Measurements from ENCODE around the gene SPPL2A. TPM values are rescaled to one million over a fixed set of nuclear protein-coding genes. Genes with fewer than 3 reads are reported as not detected.

The SPPL2A gene
- total and polyA plus RNA-seq, 10 of the 15 experiments (the other 5 are each of a cell fraction or from before 2014, with no cell fraction given): 11.3 to 83.8 (median 44.0) TPM

DNA sequence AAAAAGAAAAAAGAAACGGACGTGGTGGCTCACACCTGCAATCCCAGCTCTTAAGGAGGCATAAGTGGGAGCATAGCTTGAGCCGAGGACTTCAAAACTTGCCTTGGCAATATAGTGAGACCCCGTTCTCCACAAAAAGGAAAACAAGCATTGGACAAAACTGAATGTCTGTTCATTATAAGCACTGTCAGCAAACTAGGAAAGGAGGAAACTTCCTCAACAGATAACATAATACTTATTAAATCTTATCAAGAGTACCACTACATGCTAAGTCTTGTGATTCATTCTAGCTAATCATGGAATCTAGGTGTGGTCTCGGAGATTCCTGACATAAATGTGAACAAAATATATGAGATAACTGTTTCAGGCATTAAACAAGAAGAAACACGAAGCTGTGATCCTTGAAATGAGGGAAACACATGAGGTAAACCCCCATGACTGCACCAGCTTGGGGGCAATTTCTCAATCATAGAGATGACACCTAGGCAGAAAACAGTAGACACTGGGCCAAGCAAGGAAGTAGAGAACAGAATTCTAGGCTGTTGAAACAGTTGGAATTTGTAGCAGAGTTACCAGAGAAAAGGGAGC lies 112.3 kb downstream of the SPPL2A start:
- intact Hi-C loops (cut with micrococcal nuclease; ENCODE audit: unreplicated experiment) (no loop called here), in situ Hi-C loops (cut with MboI) (no loop called here)
- WGBS (ENCODE audit: insufficient coverage, insufficient replicate concordance, low lambda C conversion rate, missing lambda C conversion rate): 98% methylated on average over 6 of the region's 6 CpGs
- DNase-seq (ENCODE audit: low read depth, low spot score) (no peak), FAIRE-seq (no peak), ATAC-seq (no peak)
- Histone ChIP-seq H2AFZ (ENCODE audit: control insufficient read depth, low read depth, low read length) (no peak overlapping the region), H3K27ac (ENCODE audit: control insufficient read depth, insufficient read depth) (no peak overlapping the region), H3K36me3 (ENCODE audit: control insufficient read depth in 2 of 2, insufficient read depth in 2 of 2, low read length in 1 of 2) (peaks cover 18 to 23% of the 10 kb centered on the region in 2 experiments), H3K4me2 (ENCODE audit: control insufficient read depth, insufficient read depth) (no peak overlapping the region), H3K4me3 (no peak overlapping the region), H3K9me3 (replicated peaks; ENCODE audit: control insufficient read depth, insufficient read depth, low read length) (no peaks in the 10 kb centered on the region; the same call in 2 of the 3 replicates), H3K9ac (ENCODE audit: control insufficient read depth, insufficient read depth, low read length) (no peak overlapping the region), H4K20me1 (ENCODE audit: control insufficient read depth, insufficient read depth) (no peaks in the 10 kb centered on the region), H3K4me1 (ENCODE audit: control insufficient read depth, insufficient read depth, low read length) (peaks cover 7% of the 10 kb centered on the region), H3K79me2 (ENCODE audit: control insufficient read depth, insufficient read depth, low read length) (no peaks in the 10 kb centered on the region), H3K27me3 (replicated peaks in 1 of 2; ENCODE audit: control insufficient read depth in 2 of 2, insufficient read depth in 2 of 2, low read length in 1 of 2) (no peaks in the 10 kb centered on the region)
- POLR2A ChIA-PET: no interaction called here
- no TSS peak for BruUV-seq (replicated peaks)
- RAD21 ChIA-PET (ENCODE audit: unreplicated experiment): no interaction called here
- SMC1A ChIA-PET (ENCODE audit: uncharacterized antibody, unreplicated experiment): interaction anchor here (0.7 to 1.3 kb wide), 4 partner anchors 12 to 1230 kb away, joined by 3 to 5 read pairs (median 4); partner anchors contain the start of gene FGF7
- TF ChIP-seq CHD4 (IDR thresholded peaks at IDR 0.05): no peak
- TF ChIP-seq EGR1 (IDR thresholded peaks at IDR 0.05; ENCODE audit: borderline replicate concordance in 1 of 2, low read depth in 2 of 2, low read length in 2 of 2): no peak
- TF ChIP-seq HDGF (IDR thresholded peaks at IDR 0.05): no peak
- TF ChIP-seq, protein P1, sequence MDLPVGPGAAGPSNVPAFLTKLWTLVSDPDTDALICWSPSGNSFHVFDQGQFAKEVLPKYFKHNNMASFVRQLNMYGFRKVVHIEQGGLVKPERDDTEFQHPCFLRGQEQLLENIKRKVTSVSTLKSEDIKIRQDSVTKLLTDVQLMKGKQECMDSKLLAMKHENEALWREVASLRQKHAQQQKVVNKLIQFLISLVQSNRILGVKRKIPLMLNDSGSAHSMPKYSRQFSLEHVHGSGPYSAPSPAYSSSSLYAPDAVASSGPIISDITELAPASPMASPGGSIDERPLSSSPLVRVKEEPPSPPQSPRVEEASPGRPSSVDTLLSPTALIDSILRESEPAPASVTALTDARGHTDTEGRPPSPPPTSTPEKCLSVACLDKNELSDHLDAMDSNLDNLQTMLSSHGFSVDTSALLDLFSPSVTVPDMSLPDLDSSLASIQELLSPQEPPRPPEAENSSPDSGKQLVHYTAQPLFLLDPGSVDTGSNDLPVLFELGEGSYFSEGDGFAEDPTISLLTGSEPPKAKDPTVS (IDR thresholded peaks at IDR 0.05; ENCODE audit: low read depth, low read length): no peak
- TF ChIP-seq SREBF2 (IDR thresholded peaks at IDR 0.05; ENCODE audit: low read length): no peak
- TF ChIP-seq, protein P2, sequence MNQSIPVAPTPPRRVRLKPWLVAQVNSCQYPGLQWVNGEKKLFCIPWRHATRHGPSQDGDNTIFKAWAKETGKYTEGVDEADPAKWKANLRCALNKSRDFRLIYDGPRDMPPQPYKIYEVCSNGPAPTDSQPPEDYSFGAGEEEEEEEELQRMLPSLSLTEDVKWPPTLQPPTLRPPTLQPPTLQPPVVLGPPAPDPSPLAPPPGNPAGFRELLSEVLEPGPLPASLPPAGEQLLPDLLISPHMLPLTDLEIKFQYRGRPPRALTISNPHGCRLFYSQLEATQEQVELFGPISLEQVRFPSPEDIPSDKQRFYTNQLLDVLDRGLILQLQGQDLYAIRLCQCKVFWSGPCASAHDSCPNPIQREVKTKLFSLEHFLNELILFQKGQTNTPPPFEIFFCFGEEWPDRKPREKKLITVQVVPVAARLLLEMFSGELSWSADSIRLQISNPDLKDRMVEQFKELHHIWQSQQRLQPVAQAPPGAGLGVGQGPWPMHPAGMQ (IDR thresholded peaks at IDR 0.05; ENCODE audit: borderline replicate concordance): no peak
- TF ChIP-seq SIN3A (IDR thresholded peaks at IDR 0.05; ENCODE audit: low read depth, low read length): no peak
- TF ChIP-seq HCFC1 (IDR thresholded peaks at IDR 0.05; ENCODE audit: low read length): no peak
- no peak for TF ChIP-seq NR2C2 (IDR thresholded peaks at IDR 0.05; ENCODE audit: borderline replicate concordance, control insufficient read depth, insufficient read length, low read depth)
- TF ChIP-seq WRNIP1 (IDR thresholded peaks at IDR 0.05; ENCODE audit: borderline replicate concordance, low read depth, low read length): no peak
- no peak for TF ChIP-seq CBX3 (IDR thresholded peaks at IDR 0.05; ENCODE audit: borderline replicate concordance, low read depth)
- no peak for TF ChIP-seq BACH1 (IDR thresholded peaks at IDR 0.05; ENCODE audit: borderline replicate concordance)
- no peak for TF ChIP-seq SRF (IDR thresholded peaks at IDR 0.05; ENCODE audit: low read depth in 2 of 2, low read length in 2 of 2)
- no peak for TF ChIP-seq TCF7 (IDR thresholded peaks at IDR 0.05; ENCODE audit: borderline replicate concordance)
- no peak for TF ChIP-seq NBN (IDR thresholded peaks at IDR 0.05)
- TF ChIP-seq, protein P3, sequence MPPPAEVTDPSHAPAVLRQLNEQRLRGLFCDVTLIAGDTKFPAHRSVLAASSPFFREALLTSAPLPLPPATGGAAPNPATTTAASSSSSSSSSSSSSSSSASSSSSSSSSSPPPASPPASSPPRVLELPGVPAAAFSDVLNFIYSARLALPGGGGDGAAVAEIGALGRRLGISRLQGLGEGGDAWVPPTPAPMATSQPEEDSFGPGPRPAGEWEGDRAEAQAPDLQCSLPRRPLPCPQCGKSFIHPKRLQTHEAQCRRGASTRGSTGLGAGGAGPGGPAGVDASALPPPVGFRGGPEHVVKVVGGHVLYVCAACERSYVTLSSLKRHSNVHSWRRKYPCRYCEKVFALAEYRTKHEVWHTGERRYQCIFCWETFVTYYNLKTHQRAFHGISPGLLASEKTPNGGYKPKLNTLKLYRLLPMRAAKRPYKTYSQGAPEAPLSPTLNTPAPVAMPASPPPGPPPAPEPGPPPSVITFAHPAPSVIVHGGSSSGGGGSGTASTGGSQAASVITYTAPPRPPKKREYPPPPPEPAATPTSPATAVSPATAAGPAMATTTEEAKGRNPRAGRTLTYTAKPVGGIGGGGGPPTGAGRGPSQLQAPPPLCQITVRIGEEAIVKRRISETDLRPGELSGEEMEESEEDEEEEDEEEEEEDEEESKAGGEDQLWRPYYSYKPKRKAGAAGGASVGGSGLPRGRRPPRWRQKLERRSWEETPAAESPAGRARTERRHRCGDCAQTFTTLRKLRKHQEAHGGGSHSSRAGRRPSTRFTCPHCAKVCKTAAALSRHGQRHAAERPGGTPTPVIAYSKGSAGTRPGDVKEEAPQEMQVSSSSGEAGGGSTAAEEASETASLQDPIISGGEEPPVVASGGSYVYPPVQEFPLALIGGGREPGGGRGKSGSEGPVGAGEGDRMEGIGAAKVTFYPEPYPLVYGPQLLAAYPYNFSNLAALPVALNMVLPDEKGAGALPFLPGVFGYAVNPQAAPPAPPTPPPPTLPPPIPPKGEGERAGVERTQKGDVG (CRISPR knock-in tag; IDR thresholded peaks at IDR 0.05): no peak
- TF ChIP-seq SP1 (IDR thresholded peaks at IDR 0.05; ENCODE audit: low read depth, low read length): no peak
- no peak for TF ChIP-seq MTA2 (IDR thresholded peaks at IDR 0.05; ENCODE audit: low read depth)
- no peak for TF ChIP-seq MEF2A (IDR thresholded peaks at IDR 0.05; ENCODE audit: insufficient read depth, low read depth, low read length)
- no peak for TF ChIP-seq RAD51 (IDR thresholded peaks at IDR 0.05)
- CTCF ChIA-PET: no interaction called here

Measured in GM12878 (cell line).